Measurements from ENCODE around the gene TNFRSF8. TPM values are rescaled to one million over a fixed set of nuclear protein-coding genes. Genes with fewer than 3 reads are reported as not detected.
"Not testable (repeated sequence)": the region's sequence is repeated elsewhere in the genome, so short reads cannot be mapped to it uniquely, and the experiment has no call there.

The TNFRSF8 gene
- 1.2 TPM for total RNA-seq
- long read RNA-seq, partial matches to known transcripts: 0 of 1 reads
- long read RNA-seq, other reads (novel, unspliced or antisense): 0 of 1 reads

- ATAC-seq (no peak), DNase-seq (no peak)
- intact Hi-C loops (cut with micrococcal nuclease): no loop called here
Measured at GRCh38 chr1:12063141-12064072, at the start of gene TNFRSF8. TSS of gene TNFRSF8 (plus strand) at chr1:12063303. CDS start at chr1:12063599, 296 bp downstream.

GRCh38 chr1:12014141-12014991 is 48.7 kb upstream of the TNFRSF8 start:
- peak; percentile 8 for ATAC-seq
- intact Hi-C loops (cut with micrococcal nuclease): no loop called here

GRCh38 chr1:12015001-12015491 is 48.1 kb upstream of the TNFRSF8 start:
- ATAC-seq: no peak
- no peak for DNase-seq
- intact Hi-C loops (cut with micrococcal nuclease): no loop called here

More at GRCh38 chr1:12014141-12014991, 48.7 kb upstream of the TNFRSF8 start:
- DNase-seq: no peak

- DNase-seq (no peak), ATAC-seq (no peak)
- intact Hi-C loops (cut with micrococcal nuclease): no loop called here
Measured at GRCh38 chr1:12015499-12015898, 47.6 kb upstream of the TNFRSF8 start.

GRCh38 chr1:12016182-12016581 is 46.9 kb upstream of the TNFRSF8 start:
- ATAC-seq: no peak
- no peak for DNase-seq
- intact Hi-C loops (cut with micrococcal nuclease): no loop called here

- DNase-seq: no peak
- peak; percentile 3 for ATAC-seq
- intact Hi-C loops (cut with micrococcal nuclease): no loop called here
Measured at GRCh38 chr1:12019858-12020509, 43.1 kb upstream of the TNFRSF8 start.

- intact Hi-C loops (cut with micrococcal nuclease): no loop called here
- no peak for DNase-seq
- ATAC-seq: no peak
Measured at GRCh38 chr1:12021616-12022015, 41.5 kb upstream of the TNFRSF8 start.

- intact Hi-C loops (cut with micrococcal nuclease): no loop called here
- ATAC-seq (no peak), DNase-seq (no peak)
Measured at GRCh38 chr1:12022036-12022435, 41.1 kb upstream of the TNFRSF8 start.

- intact Hi-C loops (cut with micrococcal nuclease): no loop called here
- DNase-seq: no peak
- no peak for ATAC-seq
Measured at GRCh38 chr1:12026586-12026985, 36.5 kb upstream of the TNFRSF8 start.

GRCh38 chr1:12028248-12028647 is 34.9 kb upstream of the TNFRSF8 start:
- intact Hi-C loops (cut with micrococcal nuclease): no loop called here
- DNase-seq (no peak), ATAC-seq (no peak)

GRCh38 chr1:12028957-12029511 is 34.1 kb upstream of the TNFRSF8 start:
- intact Hi-C loops (cut with micrococcal nuclease): no loop called here
- DNase-seq: no peak
- ATAC-seq: no peak

GRCh38 chr1:12029720-12030339 is 33.3 kb upstream of the TNFRSF8 start:
- ATAC-seq (no peak), DNase-seq (no peak)
- intact Hi-C loops (cut with micrococcal nuclease): no loop called here

- intact Hi-C loops (cut with micrococcal nuclease): no loop called here
- peak; percentile 67 for DNase-seq
Measured at GRCh38 chr1:12031039-12031980, 31.8 kb upstream of the TNFRSF8 start.

GRCh38 chr1:12032161-12032621 is 30.9 kb upstream of the TNFRSF8 start:
- intact Hi-C loops (cut with micrococcal nuclease): no loop called here
- DNase-seq: no peak
- ATAC-seq: no peak

More at GRCh38 chr1:12031039-12031980, 31.8 kb upstream of the TNFRSF8 start:
- peak; percentile 77 for ATAC-seq

GRCh38 chr1:12033441-12033840 is 29.7 kb upstream of the TNFRSF8 start:
- intact Hi-C loops (cut with micrococcal nuclease); ATAC-seq; DNase-seq: not testable (repeated sequence)

GRCh38 chr1:12034381-12034801 is 28.7 kb upstream of the TNFRSF8 start:
- intact Hi-C loops (cut with micrococcal nuclease): no loop called here
- ATAC-seq (peak; percentile 35), DNase-seq (peak; percentile 59)

GRCh38 chr1:12035312-12035711 is 27.8 kb upstream of the TNFRSF8 start:
- no peak for ATAC-seq
- intact Hi-C loops (cut with micrococcal nuclease): no loop called here
- DNase-seq: no peak

Measured in left ventricle myocardium superior (tissue), 1 donor.